22Rv1 (cell line): Measurements from ENCODE around the gene SLC22A5.
"Not testable (repeated sequence)": the region's sequence is repeated elsewhere in the genome, so short reads cannot be mapped to it uniquely, and the experiment has no call there.

Experiments
- H3K27ac ChIP-seq: fragments of 450-650 bp; 2 replicates; pipeline ENCODE4 v1.5.1; 2017
- ZFX ChIP-seq: fragments of 450-650 bp; IDR thresholded peaks from 2 replicates; pipeline ENCODE4 v1.6.1; 2017; ENCODE audit warnings: antibody characterized with exemption, borderline replicate concordance
- TF ChIP-seq, protein P1 (sequence below): fragments of 450-650 bp; IDR thresholded peaks from 2 replicates; pipeline ENCODE4 v1.5.1; 2017; ENCODE audit warnings: mild to moderate bottlenecking

SLC22A5 gene

DNA sequence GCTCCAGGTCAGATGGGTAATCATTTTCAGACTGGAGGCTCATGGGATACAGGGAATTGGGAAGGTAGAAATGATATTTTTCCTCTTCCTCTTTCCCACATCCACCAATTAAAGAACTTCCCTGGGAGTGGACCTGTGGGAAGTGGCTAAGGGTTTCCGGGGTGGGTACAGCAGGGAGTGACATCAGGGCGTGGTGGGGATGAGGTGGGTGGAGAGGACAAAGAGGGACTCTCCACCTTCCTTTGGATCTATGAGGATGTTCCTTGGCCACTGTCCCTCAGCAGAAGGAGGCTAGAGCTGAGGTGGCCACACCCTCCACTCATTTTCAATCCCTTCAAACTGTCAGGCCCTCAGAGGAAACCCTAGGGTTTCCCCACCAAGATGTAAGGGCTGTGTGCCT is 66.4 kb downstream of the SLC22A5 start:
- H3K27ac ChIP-seq: no peak overlapping the region
- TF ChIP-seq, protein P1, sequence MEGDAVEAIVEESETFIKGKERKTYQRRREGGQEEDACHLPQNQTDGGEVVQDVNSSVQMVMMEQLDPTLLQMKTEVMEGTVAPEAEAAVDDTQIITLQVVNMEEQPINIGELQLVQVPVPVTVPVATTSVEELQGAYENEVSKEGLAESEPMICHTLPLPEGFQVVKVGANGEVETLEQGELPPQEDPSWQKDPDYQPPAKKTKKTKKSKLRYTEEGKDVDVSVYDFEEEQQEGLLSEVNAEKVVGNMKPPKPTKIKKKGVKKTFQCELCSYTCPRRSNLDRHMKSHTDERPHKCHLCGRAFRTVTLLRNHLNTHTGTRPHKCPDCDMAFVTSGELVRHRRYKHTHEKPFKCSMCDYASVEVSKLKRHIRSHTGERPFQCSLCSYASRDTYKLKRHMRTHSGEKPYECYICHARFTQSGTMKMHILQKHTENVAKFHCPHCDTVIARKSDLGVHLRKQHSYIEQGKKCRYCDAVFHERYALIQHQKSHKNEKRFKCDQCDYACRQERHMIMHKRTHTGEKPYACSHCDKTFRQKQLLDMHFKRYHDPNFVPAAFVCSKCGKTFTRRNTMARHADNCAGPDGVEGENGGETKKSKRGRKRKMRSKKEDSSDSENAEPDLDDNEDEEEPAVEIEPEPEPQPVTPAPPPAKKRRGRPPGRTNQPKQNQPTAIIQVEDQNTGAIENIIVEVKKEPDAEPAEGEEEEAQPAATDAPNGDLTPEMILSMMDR: no peak
- TF ChIP-seq ZFX: no peak

DNA sequence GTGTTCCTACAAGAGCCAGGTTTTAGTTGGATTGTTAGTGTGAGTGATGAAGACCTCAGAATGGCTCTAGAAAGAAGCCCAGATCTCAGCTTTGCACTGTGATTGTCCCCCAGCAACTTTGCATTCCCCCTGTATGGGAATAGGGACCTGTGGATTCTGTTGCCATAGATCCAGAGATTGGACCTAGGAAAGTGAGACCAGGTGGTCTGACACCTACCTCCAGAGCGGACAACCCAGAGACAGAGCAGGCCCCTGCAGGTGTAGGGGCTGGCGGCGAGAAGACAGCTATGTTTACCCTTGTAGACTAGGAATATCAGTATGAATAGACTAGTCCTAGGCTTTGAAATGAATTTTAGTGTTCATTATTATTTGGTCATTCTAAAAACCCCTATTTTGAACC is 67.4 kb downstream of the SLC22A5 start:
- no peak for TF ChIP-seq ZFX
- TF ChIP-seq, protein P1: no peak
- no peak overlapping the region for H3K27ac ChIP-seq

DNA sequence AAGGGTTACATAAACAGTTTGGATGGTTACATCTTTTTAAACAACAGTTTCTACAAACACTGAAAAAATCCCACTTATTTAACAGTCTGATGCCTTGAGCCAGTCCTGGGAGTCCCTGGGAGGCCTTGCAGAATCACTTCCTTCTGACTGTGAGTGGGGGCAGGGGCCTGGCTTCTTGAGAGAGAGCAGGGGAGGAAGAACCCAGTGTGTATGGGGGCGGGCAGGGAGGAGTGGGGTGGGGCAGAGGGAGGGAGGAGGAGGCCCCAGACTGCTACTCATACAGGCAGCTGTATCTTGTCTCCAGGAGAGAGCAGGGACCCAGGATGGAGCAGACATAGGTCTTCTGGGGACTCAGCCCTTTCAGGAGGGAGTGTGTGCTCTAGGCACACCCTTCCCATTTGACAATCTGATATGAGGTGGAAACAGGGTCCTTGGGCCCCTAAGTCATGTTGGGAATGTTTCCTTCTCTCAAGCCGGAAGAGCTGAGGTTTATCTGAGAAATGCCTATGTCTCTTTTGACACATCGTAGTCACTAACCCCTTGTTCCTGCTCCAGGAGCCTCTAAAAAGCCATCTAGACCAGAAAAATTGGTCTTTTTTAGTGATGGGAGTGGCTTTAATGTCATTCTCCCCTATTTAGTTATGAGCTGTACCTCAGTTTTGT is 68.2 kb downstream of the SLC22A5 start:
- H3K27ac ChIP-seq: no peak overlapping the region
- TF ChIP-seq, protein P1: no peak
- no peak for TF ChIP-seq ZFX

DNA sequence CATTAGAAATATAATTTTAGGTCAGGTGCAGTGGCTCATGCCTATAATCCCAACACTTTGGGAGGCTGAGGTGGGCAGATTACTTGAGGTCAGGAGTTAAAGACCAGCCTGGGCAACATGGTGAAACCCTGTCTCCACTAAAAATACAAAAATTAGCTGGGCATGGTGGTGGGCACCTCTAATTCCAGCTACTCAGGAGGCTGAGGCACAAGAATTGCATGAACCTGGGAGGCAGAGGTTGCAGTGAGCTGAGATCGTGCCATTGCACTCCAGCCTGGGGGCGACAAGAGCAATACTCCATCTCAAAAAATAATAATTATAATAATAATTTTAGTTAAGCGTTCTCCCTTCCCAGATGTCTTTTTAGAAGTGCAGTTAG is 68.7 kb downstream of the SLC22A5 start:
- H3K27ac ChIP-seq: not testable (repeated sequence)

DNA sequence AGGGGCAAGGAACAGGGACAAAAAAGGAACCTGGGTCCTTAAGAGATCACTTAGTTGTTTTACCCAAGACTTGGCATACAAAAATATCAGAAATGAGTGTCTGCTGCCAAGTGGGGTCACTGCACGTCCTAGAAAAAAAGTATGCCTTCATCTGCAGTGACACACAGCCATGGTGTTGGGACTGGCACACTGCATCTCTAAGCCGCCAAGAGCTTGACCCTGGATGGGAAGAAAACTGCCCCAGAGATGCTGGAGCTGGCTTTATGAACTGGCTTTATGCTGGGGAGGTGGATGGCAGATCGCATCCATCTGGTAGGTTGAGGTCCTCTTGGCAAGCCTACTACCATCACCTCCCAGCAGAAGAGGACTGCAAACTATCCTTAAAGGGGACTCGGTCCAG is 69.4 kb downstream of the SLC22A5 start:
- TF ChIP-seq, protein P1: no peak
- no peak for TF ChIP-seq ZFX
- H3K27ac ChIP-seq: no peak overlapping the region

DNA sequence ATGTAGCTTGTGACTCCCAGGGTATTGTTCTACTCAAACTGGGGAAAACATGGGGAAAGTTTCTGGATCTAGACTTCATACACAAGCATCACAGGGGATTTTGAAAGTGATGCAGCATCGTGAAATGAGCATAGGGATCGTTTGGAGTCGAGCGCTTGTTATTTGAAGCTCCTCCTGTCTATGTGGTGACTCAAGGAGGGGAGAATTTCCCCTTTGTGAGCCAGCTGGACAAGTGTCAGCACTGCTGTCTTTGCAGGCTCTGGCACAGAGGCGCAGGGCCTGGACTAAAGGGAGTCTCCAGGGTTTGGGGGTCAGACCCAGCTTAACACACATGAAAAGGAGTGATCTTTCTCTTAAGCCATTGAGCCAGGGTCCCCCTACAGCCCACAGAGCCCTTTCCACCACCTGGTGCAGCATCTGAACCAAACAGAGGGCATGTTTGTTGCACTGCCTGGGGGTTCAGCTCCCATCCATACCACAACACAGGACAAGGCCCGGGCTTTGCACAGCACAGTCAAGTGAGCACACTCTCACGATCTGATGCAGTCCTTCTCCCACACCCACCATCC is 70.1 kb downstream of the SLC22A5 start:
- H3K27ac ChIP-seq: no peak overlapping the region
- no peak for TF ChIP-seq ZFX
- TF ChIP-seq, protein P1: no peak

DNA sequence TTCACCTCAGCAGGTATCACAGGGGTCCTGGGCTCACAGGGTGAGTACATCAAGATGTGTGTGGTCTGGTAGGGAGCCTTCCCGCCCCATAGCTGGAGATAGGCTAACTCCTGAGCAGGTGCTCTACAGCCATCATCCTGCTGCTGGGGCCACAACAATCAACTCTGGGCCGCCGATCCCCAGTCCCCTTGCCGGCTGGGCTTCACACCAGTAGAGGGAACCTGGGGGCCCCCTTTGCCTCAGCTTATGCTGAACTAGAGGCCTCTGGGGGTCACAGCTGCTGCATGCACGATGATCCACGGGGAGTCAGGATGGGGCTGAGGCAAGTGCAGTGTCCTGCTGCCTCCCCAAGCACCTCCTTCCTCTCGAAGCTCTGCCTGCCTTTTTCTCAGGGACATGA is 74.6 kb downstream of the SLC22A5 start:
- TF ChIP-seq ZFX: no peak
- TF ChIP-seq, protein P1: no peak
- H3K27ac ChIP-seq: no peak overlapping the region
